ENCODE results near the gene CASP1.
"Not testable (repeated sequence)": the region's sequence is repeated elsewhere in the genome, so short reads cannot be mapped to it uniquely, and the experiment has no call there.

The CASP1 gene

DNA sequence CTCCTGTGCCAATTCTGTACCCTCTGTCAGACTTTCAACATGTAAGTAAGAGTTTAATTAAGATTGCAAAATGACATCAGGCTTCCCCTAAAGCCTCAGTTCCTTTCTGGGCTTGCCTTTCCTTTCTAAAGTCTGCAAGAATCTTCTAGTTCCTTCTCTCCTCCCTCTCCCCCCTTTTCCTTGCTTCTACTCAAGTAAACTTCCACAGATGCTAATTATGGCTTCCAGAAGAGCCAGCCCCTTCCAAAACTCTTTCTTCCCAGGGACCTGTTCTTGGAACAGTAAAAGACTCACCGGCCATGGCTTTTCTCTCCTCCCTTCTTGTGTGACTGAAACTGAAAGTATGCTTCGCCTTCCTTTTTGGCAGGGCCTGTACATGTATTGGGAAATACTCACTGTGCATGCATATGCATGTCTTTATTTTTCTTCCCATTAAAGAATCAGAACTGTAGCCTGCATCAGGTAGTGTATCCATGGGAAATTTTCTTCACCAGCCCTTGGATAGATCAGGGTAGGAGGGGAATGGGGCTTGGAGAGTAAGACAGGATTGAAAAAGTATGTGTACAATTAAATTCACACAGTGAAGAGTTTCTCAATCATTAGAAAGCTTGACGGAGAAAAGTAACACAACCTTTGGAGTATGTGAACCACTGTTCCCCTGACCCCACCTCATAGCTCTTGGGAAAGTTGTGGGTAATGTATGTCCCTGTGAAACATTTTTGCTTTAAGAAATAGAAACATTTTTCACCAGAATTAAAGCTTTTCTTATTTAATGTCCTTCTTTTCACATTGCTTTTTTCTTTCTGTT is at the start of gene CASP1:
TSS of gene CASP1 (minus strand) at position 332 of the 808 bp plus-strand sequence. CDS start at position 301, 31 bp downstream.
- peak; percentile 44 for DNase-seq (ENCODE audit: low read depth, low spot score)
- peak within 1 kb of the TSS; percentile 62 for H3K27ac ChIP-seq

DNA sequence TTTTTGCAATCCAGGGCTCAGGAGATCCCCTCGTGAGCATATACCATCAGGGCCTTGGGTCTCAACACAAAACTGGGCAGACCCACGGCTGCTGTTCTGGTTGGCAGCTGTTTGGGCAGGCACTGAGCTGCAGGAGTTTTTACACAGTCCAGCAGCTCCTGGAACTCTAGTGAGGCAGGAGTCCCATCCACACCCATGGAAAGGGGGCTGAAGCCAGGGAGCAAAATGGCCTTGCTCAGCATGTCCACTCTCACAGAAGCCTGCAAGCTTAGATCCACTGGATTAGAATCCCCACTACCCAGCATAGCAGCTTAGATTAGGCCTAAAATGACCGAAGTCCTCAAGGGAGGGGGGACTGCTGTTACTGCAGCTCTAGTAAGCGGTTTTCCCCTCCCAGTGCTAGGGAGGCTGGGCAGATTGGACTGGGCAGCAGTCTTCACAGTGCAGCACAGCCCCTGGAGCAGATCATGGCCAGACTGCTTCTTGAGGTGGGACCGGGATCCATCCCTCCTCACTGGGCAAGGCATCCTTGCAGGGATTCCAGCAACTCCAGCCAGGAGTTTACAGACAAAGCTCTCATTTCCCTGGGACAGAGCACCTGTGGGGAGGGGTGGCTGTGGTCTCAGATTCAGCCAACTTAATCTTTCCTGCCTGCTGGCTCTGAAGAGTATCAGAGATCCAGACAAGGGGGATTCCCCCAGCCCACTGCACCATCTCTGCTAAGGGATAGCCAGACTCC is 46.6 kb upstream of the CASP1 start:
- no peak for DNase-seq (ENCODE audit: low read depth, low spot score)
- no peak overlapping the region for H3K27ac ChIP-seq

DNA sequence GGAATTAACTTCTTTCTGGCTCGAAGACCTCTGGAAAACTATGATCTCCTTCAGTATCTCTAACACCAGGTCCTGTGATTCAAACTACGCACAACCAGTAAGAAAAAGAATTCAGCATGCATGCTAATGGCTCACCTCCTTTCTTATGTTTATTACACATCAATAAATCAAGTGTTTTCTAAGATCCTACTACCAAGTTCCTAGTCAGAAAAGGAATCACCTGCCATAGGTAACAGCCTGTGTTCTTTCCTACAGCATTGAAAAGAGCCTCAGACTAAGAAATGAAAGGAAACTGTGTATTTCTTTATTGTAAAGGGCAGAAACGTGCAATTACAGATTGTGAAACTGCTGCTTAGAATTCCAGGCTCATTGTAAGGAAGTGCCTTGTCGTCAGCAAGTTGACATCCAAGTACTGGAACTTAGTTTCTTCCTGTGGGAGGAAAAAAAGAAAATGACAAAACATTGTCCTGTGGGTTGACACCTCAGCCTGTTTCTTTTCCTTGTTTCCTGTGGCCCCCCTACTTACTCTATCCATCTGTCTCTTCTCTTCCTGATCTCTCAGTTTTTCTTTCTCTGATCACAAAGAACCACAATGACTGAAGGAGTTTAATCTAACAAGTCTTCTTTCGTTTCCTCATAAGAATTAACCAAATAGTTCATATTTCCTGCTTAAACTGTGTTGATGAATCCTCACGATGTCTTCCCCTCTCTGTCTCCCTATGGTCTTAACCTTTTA is 45.4 kb upstream of the CASP1 start:
- H3K27ac ChIP-seq; DNase-seq (ENCODE audit: low read depth, low spot score): not testable (repeated sequence)

DNA sequence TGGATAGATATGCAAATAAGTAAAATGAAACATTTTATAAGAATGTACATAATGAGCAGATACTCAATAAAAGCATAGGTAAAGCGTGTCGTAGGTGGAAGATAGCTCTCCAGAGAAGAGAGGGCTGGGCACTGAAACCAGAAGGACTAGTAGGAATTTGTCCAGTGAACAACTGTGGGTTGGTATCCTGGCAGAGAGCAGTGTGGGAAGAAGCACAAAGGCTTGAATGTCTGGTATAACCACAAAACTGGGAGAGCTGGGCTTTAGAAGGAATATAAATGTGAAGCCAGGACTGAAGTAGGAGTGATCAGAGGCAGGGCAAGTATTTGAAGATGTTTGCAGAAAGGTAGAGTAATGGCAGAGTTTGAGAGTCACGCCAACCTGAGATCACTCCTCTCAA is 43.3 kb upstream of the CASP1 start:
- no peak for DNase-seq (ENCODE audit: low read depth, low spot score)
- no peak overlapping the region for H3K27ac ChIP-seq

DNA sequence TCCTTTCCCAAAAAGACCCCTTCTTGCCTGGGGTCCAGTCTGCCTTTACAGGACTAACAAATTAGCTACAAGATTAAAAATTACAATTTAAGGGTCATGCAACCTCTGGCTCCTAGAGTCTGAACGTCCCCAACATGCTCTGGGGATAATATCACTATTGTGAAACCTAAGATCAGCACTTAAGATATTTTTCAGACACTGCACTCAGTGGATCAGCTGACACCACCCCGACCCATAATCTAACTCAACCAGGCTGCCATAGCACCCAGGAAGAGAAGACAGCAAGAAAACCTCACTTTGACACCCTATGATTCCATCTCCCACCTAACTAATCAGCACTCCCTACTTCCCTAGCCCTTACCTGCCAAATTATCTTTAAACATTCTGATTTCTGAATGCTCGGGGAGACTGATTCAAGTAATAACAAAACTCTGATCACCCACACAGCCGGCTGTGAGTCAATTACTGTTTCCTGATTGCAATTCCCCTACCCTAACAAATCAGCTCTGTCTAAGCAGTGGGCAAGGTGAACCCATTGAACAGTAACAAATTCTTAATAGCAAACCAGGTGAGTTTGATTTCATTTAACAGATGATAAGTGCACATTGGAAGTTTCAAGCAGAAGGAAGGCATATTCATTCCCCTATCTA is 42.3 kb upstream of the CASP1 start:
- DNase-seq (ENCODE audit: low read depth, low spot score), result not testable (repeated sequence)

DNA sequence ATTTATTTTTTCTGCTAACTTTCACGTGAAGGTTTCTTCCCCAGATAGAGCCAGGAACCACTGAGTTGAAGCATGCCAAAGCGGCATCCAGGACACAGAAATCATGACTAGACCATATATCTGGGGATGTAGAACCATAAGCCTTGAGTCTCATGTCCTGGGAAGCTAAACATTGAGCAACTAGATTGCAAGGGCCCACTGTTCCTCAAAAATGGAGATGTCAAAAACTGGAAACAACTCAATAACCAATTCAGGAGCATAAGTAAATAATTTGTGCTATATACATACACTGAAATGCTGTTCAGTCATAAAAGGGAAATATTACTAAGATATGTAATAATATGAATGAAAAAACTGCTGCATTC is 39.2 kb upstream of the CASP1 start:
- peak overlapping the region; percentile 34 for H3K27ac ChIP-seq

More for the DNA sequence above, 42.3 kb upstream of the CASP1 start:
- not testable (repeated sequence) for H3K27ac ChIP-seq

DNA sequence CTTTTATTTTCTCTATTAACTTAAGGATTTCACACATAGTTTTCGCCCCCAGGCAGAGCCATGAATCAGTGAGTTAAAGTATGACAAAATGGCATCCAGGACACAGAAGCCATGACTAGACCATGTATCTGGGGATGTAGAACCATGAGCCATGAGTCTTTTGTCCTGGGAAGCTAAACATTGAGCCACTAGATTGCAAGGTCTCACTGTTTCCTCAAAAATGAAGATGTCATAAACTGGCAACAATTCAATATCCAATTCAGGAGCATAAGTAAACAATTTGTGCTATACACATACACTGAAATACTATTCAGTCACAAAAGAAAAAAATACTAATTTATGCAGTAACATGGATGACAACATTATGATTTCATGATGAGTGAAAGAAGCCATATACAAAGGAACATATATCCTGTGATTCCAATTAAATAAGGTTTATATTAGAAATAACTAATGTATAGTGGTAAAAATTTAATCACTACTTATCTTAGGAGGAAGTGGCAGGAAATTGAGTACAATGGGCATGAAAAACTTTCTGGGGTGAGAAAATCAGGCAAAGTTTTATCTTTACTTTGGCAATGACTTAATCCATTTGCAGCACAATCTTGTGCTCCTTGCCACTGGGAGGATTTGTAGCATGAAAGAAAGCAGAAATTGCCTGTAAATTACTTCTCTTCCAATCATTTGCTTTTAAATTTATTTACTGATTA is 38.7 kb upstream of the CASP1 start:
- DNase-seq (ENCODE audit: low read depth, low spot score), result no peak

More for the DNA sequence above, 39.2 kb upstream of the CASP1 start:
- DNase-seq (ENCODE audit: low read depth, low spot score), result no peak

DNA sequence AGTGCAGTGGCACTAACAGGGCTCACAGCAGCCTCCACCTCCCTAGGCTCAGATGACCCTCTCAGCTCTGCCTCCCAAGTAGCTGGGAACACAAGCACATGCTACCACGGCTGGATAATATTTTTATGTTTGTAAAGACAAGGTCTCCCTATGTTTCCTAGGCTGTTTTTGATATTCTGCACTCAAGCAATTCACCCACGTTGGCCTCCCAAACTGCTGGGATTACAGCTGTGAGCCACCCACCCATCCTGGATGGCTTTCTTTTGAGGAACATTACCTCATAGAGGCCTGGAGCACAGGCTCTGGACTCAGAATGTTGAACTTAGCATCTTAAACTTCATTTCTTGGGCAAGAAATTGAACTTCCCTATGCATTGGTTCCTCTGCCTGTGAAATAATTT is 37.1 kb upstream of the CASP1 start:
- DNase-seq (ENCODE audit: low read depth, low spot score); H3K27ac ChIP-seq: not testable (repeated sequence)

More for the DNA sequence above, 38.7 kb upstream of the CASP1 start:
- peak overlapping the region; percentile 34 for H3K27ac ChIP-seq

DNA sequence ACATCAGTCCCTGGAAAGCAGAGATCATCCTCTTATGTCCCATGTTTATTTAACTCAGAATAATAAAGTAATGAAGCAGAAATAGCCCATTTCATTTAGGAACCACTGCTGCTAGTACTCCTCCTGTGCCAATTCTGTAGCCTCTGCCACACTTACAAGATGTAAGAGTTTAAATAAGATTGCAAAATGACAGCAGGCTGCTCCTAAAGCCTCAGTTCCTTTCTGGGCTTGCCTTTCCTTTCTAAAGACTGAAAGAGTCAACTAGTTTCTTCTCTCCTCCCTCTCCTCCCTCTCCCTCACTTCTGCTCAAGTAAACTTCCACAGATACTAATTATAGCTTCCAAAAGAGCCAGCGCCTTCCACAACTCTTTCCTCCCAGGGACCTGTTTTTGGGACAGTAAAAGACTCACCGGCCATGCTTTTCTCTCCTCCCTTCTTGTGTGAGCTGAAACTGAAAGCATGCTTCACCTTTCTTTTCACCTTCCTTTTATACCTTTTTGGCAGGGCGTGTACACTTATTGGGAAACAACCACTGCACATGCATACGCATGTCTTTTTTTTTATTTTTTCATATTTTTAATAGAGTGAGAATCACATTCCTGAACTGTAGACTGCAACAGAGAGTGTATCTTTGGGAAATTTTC is 36.3 kb upstream of the CASP1 start:
- DNase-seq (ENCODE audit: low read depth, low spot score), result no peak
- H3K27ac ChIP-seq, result peak overlapping the region; percentile 32

DNA sequence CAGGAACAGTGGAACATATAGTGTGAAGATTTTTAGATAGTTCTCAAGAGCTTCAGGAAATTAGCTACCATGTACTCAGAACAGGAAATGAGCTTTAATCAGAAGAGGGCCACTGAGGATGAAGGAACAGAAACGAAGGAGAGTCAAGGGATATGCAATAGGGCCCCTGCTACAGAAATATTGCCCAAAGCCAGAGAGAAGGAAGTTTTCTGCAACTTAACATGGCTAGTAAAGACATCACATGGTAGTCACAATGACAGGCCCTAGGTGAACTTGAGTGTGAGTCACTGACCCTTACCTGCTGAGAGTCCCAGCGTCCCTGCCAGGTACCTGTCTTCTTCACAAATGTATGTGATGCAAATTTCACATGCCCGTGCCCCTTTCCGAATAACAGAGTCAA is 35.4 kb upstream of the CASP1 start:
- DNase-seq (ENCODE audit: low read depth, low spot score), result no peak
- H3K27ac ChIP-seq, result peak overlapping the region; percentile 32

DNA sequence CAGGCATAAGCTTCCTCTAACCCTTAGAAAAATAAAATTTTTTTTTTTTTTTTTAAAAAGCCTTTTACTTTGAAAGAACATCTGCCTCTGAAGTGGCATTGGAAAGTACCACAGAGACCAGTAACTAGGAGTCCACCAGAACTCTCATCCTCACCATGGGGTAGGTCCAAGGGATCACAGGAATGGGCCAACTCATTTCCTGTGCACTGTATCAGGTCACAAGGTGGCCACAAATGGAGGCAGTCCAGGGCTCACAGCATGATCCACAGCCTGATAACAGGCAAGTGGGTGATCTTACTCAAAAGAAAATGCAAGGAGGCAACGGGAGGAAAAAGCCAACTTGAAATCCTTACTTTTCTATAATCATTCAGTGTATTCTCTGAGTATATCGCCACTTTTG is 34.8 kb upstream of the CASP1 start:
- not testable (repeated sequence) for DNase-seq (ENCODE audit: low read depth, low spot score); H3K27ac ChIP-seq

DNA sequence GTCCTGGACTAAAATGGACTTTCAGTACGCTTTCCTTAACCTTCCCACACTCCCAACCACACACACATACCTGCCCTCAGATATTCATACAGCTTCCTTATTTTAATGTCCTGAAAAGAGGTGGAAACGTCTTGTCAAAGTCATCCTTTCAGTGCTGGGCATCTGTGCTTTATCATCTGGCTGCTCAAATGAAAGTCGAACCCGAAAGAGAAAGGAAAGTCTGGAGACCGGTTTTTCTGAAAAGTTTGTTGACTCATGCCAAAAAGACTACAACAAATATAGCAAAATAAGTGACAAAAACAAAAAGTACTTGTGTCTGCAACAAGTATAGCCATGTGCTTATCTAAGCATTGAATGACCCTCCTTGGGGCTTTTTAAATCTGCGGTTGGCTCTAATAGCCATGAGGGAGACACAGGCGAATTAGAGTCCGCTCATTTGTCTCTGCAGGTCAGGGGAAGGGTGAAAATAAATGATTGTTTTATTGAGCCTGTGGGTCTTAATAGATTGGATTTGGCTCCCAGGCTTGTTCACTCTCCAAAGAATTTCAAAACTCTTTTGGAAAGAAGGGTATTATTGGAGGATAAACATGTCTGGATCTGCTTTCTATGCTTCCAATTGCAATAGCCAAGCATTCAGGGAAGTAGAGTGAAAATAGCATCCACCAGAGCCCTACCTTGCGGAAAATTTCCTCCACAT is 28.4 kb upstream of the CASP1 start:
- DNase-seq (ENCODE audit: low read depth, low spot score); H3K27ac ChIP-seq: not testable (repeated sequence)

DNA sequence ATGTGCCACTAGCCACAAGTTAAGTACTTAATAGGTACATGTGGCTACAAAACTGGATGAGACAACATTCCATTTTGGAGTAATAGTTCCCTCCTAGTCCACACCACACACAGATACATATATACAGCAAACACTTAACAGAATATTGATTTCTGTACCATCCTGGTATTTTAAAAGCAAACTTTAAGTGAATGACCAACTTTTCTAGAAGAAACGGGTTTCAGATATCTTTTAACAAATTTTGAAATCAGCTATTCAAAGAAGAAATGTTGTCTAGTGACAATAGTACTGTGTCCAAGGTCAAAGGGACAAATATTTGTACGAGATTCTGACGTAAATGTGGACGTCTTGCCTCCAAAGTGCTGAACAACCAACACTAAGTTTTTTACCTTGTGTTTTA is 22.5 kb upstream of the CASP1 start:
- DNase-seq (ENCODE audit: low read depth, low spot score), result no peak
- no peak overlapping the region for H3K27ac ChIP-seq

DNA sequence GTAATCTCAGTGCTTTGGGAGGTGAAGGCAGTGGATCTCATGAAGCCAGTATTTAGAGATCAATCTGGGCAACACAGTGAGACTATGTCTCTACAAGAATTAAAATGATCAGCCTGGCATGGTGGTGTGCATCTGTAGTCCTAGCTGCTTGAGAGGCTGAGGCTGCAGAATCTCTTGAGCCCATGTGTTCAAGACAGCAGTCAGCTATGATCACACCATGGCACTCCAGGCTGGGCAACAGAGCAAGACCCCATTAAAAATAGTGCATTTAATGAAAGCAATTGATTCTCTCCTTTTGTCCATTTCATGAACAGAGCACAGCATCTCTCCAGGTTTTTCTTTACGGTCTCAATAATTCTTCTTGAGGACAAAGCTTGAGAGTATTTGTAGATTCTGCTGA is 21.5 kb upstream of the CASP1 start:
- H3K27ac ChIP-seq, result no peak overlapping the region
- DNase-seq (ENCODE audit: low read depth, low spot score), result no peak

DNA sequence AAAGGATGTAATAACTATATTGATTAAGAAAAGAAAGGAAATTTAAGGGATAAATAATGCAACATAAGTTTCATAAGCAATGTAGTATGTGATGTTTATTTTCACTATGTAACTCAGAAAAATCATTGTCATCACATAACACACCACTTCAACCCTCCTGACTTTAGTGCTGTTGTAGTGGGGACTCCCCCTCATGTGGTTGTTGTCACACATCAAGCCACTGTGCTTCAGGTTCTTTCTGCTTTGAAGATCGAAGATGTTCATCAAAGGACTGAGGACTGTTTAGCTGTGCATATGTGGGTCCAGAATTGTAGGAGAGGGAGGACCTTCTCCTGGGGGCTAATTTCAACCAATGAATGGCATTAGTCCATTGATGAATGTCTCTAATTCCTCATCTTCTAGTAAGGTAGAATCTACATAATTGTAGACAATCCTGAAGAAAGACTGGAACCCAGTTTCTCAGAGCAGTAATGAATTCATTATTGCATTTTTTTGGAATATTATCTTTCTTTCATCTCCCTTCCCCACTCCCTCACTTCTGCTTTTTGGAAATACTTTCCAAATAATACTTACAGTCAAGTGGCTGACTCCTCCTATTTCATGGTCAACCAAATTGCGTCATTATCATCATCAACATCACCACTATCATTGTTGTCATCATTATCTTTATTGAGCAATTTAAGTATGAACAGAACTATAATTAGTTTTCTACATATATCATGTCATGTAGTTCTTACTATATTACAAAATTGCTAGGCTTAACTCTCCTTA is 20.0 kb upstream of the CASP1 start:
- no peak for DNase-seq (ENCODE audit: low read depth, low spot score)
- H3K27ac ChIP-seq, result no peak overlapping the region

DNA sequence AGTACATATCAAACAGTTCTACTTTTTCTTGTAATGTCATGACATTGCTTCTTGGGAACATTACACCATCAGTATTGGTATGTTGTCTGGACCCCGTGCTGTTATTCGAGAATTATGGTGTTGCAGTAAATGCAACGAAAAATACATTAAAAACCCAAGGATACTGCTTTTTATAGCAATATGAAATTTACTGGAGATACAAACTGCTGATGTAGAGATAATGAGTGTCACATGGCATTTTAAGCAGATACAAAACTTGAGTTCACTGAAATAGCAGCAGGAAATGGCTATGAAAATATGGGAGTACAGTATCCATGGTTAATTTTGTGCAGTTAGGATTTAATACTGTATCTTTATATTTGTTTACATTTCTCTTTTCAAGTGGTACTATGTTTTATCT is 17.5 kb upstream of the CASP1 start:
- no peak for DNase-seq (ENCODE audit: low read depth, low spot score)
- H3K27ac ChIP-seq, result no peak overlapping the region

DNA sequence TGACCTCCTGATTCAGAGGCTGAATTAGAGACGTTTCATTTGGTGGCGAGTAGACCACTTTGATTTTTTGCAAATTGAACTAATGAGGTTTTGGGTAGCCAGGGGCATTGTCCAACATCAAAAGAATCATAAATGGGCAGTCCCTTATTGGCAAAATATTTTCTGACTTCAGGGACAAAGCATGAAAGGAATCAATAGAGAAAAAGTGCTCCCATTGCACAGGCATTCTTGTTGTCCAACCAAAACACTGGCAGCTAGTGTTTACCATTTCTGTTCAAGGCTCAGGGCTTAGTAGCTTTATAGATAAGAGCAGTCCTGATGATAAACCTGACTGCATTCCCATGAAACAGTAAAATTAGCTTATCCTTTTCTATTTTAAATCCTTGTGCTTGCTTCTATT is 16.6 kb upstream of the CASP1 start:
- no peak for DNase-seq (ENCODE audit: low read depth, low spot score)

DNA sequence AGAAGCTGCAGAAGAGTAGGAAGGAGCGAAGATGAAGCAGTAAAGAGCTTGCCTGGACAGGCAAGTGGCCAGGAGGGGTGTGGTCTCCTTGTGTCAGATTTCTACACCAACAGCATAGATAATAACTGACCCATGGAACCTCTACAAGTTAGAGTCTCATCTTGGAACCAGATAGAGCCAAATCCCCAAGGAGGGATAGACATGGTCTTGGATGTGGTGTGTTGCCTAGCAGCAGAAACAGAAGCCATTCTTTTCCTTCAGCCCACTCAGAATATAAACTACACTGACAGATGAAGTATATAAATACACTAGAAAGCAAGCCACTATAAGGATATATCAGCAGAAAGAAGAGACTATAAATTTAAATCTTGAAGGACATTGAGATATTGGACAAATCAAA is 14.5 kb upstream of the CASP1 start:
- DNase-seq (ENCODE audit: low read depth, low spot score), result no peak
- no peak overlapping the region for H3K27ac ChIP-seq

More for the DNA sequence above, 16.6 kb upstream of the CASP1 start:
- no peak overlapping the region for H3K27ac ChIP-seq

Data from epithelial cell of prostate (primary cell).